ENCODE measurements around the gene CYP17A1. TPM values are rescaled to one million over a fixed set of nuclear protein-coding genes. Genes with fewer than 3 reads are reported as not detected.

Gene CYP17A1
- polyA plus RNA-seq, 1 donor: 1.1 TPM

Other genes with a start within 250 kb of the CYP17A1 start
- 80.0 TPM for gene TRIM8, start 192.9 kb downstream of the CYP17A1 start, polyA plus RNA-seq (ENCODE audit: insufficient read length)
- 13.0 TPM for gene ARL3, start 123.0 kb downstream of the CYP17A1 start, polyA plus RNA-seq (ENCODE audit: insufficient read length)
- gene SFXN2, start 122.8 kb downstream of the CYP17A1 start, polyA plus RNA-seq (ENCODE audit: insufficient read length): 6.3 TPM
- gene WBP1L, start 93.5 kb downstream of the CYP17A1 start, polyA plus RNA-seq (ENCODE audit: insufficient read length): 44.3 TPM
- gene BORCS7, start 16.8 kb upstream of the CYP17A1 start, polyA plus RNA-seq (ENCODE audit: insufficient read length): 24.2 TPM
- 8.3 TPM for gene AS3MT, start 32.1 kb upstream of the CYP17A1 start, polyA plus RNA-seq (ENCODE audit: insufficient read length)
- gene CNNM2, start 80.9 kb upstream of the CYP17A1 start, polyA plus RNA-seq (ENCODE audit: insufficient read length): 2.6 TPM